A673 (cell line): ENCODE data around the gene ERBB2.

ENCODE experiments used
- EZH2 ChIP-seq: fragments of 200-600 bp; sonication (generic); IDR thresholded peaks from 2 replicates; pipeline ENCODE4 v1.6.1; 2017; ENCODE audit warnings: borderline replicate concordance, low read depth, mild to moderate bottlenecking, mixed read lengths, antibody characterized with exemption, low read length; ENCODE audit not compliant: poor library complexity, severe bottlenecking
- TF ChIP-seq, protein P1 (sequence below): fragments of 300-800, 200-600 bp; sonication (generic); conservative IDR thresholded peaks from 2 replicates; pipeline ENCODE4 v1.5.1; 2017; ENCODE audit warnings: low read depth, mild to moderate bottlenecking, antibody characterized with exemption, low read length, moderate library complexity, mixed read lengths

DNA sequence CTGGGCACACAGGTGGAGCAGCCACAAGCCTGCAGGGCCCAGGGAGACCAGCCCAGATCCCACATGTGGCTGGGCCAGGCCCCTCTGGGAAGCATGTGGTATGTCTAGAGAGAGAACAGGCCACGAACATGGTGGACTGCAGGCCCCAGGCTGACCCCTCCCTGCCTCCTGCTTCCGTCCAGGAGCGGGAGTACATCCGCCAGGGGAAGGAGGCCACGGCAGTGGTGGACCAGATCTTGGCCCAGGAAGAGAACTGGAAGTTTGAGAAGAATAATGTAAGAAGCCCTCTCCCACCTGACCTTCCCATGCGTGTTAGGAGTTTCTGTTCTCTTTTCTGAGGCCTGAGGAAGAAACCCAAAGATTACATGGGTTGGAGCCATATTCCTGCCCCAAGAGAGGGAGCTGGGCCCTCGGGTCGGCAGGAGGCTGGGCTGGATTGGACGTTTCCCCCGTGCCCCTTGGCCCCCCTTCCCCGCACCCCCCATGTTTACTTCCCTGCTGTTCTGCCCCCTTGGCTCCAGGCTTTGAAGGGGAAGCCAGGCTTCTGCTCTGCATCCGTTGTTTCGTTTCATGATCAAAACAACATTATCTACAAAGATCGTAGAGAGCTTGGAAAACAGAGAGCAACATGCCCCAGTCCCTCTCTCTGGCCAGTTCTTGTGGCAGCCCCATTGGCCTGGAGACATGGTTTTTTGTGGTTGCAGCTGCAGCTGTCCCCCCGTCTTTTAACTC is 40.4 kb upstream of the ERBB2 start:
- TF ChIP-seq, protein P1, sequence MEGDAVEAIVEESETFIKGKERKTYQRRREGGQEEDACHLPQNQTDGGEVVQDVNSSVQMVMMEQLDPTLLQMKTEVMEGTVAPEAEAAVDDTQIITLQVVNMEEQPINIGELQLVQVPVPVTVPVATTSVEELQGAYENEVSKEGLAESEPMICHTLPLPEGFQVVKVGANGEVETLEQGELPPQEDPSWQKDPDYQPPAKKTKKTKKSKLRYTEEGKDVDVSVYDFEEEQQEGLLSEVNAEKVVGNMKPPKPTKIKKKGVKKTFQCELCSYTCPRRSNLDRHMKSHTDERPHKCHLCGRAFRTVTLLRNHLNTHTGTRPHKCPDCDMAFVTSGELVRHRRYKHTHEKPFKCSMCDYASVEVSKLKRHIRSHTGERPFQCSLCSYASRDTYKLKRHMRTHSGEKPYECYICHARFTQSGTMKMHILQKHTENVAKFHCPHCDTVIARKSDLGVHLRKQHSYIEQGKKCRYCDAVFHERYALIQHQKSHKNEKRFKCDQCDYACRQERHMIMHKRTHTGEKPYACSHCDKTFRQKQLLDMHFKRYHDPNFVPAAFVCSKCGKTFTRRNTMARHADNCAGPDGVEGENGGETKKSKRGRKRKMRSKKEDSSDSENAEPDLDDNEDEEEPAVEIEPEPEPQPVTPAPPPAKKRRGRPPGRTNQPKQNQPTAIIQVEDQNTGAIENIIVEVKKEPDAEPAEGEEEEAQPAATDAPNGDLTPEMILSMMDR, result no peak
- no peak for TF ChIP-seq EZH2
